Gastroesophageal sphincter (tissue), 3 donors: Measurements from ENCODE around the gene IFT80.

ENCODE experiments used
- CTCF ChIP-seq, 4 experiments: fragments of 200-600 bp in 2 of 4; fragments of 450-650 bp in 2 of 4; sonication (generic) in 1 of 4; IDR thresholded peaks; one replicate each; pipeline ENCODE4 v1.5.1; 2017 to 2019; ENCODE audit warnings: antibody characterized with exemption in 4 of 4, mild to moderate bottlenecking in 2 of 4, moderate library complexity in 2 of 4
- POLR2A ChIP-seq, 2 donors: fragments of 450-650 bp; IDR thresholded peaks; one replicate each; pipeline ENCODE4 v1.6.1; 2017; ENCODE audit warnings: antibody characterized with exemption in 2 of 2, mild to moderate bottlenecking in 2 of 2, moderate library complexity in 1 of 2
- POLR2AphosphoS5 ChIP-seq: sonication (generic); formaldehyde crosslinking; IDR thresholded peaks from one replicate; pipeline ENCODE4 v1.6.1; 2017; ENCODE audit warnings: antibody characterized with exemption

DNA sequence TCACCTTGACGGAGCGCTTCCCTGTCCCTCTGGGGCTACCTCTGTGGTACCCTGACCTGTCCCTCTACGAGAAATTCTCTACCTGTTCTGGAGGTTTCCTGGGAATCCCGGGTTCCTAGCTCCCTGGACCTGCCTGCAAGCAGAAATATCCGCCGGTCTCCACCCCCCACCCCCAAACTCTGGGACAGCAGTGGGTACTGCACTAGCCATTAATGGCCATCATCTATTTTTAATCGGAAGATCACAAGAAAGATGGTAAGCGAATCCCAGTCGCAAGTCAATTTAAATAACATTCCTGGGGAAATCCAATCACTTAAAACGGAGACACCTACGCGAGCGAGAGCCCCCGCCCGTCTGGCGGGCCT lies 174.2 kb downstream of the IFT80 start:
- TF ChIP-seq POLR2A (IDR thresholded peaks at IDR 0.05), result no peak
- TF ChIP-seq POLR2AphosphoS5, result no peak
- no peak for TF ChIP-seq CTCF (IDR thresholded peaks at IDR 0.05)
